Posterior cingulate gyrus (tissue), 11 donors: Measurements from ENCODE around the gene STAP1.
"Not testable (repeated sequence)": the region's sequence is repeated elsewhere in the genome, so short reads cannot be mapped to it uniquely, and the experiment has no call there.

ENCODE experiments used
- DNase-seq, 10 donors: peaks; one replicate each; pipeline versions ENCODE4 v3.0.0 to v3.0.0-alpha.2; 2020 to 2021; ENCODE audit warnings: mixed read lengths in 3 of 10
- intact Hi-C: fragments of 100-400 bp; cut with DNase I; formaldehyde crosslinking; loops from one replicate; pipeline ENCODE4 v1.15.1; 2023

Gene STAP1

GRCh38 chr4:67614186-67614585 is 55.7 kb downstream of the STAP1 start:
- no peak for DNase-seq
- intact Hi-C loops, result no loop called here

GRCh38 chr4:67615119-67615518 is 56.6 kb downstream of the STAP1 start:
- DNase-seq, result no peak
- intact Hi-C loops, result no loop called here

GRCh38 chr4:67616478-67616877 is 58.0 kb downstream of the STAP1 start:
- no peak for DNase-seq
- intact Hi-C loops, result no loop called here

GRCh38 chr4:67624939-67625338 is 66.4 kb downstream of the STAP1 start:
- intact Hi-C loops, result no loop called here
- no peak for DNase-seq

GRCh38 chr4:67632492-67632891 is 74.0 kb downstream of the STAP1 start:
- no peak for DNase-seq

GRCh38 chr4:67634741-67635140 is 76.2 kb downstream of the STAP1 start:
- intact Hi-C loops, result no loop called here
- no peak for DNase-seq

More at GRCh38 chr4:67632492-67632891, 74.0 kb downstream of the STAP1 start:
- intact Hi-C loops, result no loop called here

GRCh38 chr4:67635331-67635730 is 76.8 kb downstream of the STAP1 start:
- no peak for DNase-seq
- intact Hi-C loops, result no loop called here

GRCh38 chr4:67636978-67637377 is 78.5 kb downstream of the STAP1 start:
- DNase-seq, result peak in 1 of 10 donors; percentile 54
- intact Hi-C loops, result not testable (repeated sequence)

- intact Hi-C loops, result no loop called here
- DNase-seq, result no peak
Observed at GRCh38 chr4:67638136-67638535, 79.6 kb downstream of the STAP1 start.

- no peak for DNase-seq
Observed at GRCh38 chr4:67651536-67651935, 93.0 kb downstream of the STAP1 start.

More at GRCh38 chr4:67651536-67651935, 93.0 kb downstream of the STAP1 start:
- intact Hi-C loops, result no loop called here
